GM18873 (cell line): ENCODE data around the gene CYP2D6.
"Not testable (repeated sequence)": the region's sequence is repeated elsewhere in the genome, so short reads cannot be mapped to it uniquely, and the experiment has no call there.

Source experiments
- ATAC-seq: cut with Tn5 transposase; IDR thresholded peaks from one replicate; pipeline ENCODE4 v1.9.1; 2021; ENCODE audit warnings: mild to moderate bottlenecking, moderate library complexity, moderate number of reproducible peaks; ENCODE audit not compliant: unreplicated experiment, low FRiP score

Gene CYP2D6

DNA sequence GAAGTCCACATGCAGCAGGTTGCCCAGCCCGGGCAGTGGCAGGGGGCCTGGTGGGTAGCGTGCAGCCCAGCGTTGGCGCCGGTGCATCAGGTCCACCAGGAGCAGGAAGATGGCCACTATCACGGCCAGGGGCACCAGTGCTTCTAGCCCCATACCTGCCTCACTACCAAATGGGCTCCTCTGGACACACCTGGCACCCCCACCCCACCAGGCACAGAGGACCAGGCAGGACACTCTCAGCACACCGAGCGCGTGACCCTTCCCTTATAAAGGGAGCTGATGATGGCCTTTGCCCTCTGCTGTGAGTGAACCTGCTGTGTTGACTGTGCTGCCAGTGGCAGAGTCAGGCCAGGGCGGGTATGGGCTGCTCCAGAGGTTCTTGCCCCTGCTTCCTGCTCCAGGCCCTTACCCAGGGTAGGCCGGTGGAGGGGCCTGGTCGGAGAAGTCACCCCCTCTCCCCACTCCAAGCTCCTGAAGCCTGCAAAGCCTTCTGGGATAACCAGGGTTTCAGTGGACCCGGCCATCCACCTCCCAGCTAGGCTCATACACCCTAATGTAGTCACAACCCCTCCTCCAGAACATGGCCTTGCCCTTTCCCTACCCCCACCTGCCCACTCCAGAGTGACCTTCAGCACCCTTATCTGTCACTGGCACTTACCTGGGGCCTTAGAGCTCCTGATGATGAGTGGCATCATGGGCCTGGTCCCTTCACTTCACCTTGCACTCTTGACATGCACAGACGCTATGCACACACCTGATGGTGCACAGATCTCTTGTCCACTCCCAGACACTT is at the start of gene CYP2D6:
TSS of gene CYP2D6 (minus strand) at position 172 of the 793 bp plus-strand sequence. CDS start at position 153, 19 bp downstream.
- ATAC-seq: not testable (repeated sequence)

DNA sequence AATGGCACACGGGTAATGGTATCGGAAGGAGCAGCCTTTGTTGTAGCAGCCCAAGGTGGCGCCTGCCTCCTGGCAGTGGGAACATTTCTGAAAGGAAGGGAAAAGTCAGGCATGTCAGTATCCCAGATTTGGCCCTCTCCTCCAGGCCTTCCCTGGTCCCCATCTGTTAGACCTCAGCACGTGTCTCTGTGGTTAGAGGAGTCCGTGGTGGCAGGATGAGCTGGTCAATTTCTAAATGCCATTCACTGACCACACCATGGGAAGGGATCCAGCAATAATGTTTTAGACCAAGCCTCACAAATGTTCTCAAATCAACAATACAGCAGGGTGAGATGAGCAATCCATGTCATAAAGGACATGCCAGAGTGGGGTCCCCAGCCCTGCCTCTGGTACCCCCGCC is 49.0 kb upstream of the CYP2D6 start:
- ATAC-seq: no peak

DNA sequence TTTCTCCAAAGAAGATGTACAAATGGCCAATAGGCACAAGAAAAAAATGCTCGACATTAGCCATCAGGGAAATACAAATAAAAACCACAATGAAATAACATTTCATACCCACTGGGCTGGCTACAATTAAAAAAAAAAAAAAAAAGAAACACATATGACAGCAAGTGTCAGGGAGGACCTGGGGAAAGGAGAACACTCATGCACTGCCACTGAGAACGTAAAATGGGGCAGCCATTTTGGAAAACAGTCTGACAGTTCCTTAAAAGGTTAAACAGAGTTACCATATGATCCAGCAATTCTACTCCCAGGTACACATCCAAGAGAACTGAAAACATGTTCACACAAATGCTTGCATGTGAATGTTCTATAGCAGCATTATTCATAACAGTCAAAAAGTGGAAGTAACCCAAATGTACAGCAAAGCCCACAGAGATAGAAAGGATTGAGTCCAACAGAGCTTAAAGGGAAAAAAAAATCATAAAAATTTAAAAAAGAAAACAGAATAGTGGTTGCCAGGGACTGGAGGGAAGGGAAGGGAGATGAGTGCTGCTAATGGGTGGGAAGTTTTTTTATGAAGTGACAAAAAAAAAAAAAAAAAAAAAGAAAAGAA is 48.4 kb upstream of the CYP2D6 start:
- ATAC-seq: no peak

DNA sequence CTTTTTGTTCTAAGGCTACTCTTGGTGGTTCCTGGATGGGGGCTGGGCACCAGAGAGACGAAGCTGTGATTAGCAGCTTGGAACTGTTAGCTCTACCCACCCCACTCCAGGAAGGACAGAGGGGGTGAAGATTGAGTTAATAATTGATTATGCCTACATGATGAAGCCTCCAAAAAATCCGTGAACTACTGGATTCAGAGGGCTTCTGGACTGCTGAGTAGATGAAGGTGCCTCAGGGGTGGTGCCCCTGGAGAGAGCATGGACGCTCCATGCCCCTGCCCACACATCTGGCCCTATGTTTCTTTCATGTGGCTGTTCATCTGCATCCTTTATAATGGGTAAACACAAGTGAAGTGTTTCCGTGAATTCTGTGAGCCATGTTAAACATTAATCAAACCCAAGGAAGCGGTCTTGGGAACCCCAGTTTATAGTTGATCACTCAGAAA is 47.3 kb upstream of the CYP2D6 start:
- no peak for ATAC-seq

DNA sequence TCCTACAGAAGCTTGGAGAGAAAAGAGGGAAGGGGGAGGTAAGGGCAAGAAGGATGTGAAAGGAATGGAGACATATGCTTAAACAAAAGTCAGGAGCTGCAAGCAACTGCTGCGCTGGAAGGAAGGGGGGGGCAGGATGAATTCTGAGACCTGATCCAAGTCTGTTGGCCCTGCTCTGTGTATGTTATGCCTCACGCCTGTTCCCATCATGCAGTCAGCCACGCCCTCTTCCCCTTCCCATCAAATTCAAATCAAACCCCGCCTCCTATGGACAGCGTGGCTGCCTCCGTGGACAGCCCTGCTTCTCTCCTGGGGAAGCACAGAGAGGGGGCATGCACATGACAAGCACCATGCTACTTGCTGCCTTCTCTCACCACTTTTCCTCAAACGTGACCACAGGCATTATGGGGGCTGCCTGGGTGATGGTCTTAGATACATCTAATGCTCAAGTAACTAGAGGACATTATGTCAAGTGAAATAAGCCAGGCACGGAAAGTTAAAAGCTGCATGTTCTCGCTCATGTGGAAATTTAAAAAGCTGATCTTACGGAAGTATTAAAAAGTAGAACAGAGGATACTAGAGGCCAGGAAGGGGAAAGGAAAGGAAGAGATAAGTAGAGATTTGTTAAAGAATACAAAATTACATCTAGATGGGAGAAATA is 45.8 kb upstream of the CYP2D6 start:
- ATAC-seq: no peak

DNA sequence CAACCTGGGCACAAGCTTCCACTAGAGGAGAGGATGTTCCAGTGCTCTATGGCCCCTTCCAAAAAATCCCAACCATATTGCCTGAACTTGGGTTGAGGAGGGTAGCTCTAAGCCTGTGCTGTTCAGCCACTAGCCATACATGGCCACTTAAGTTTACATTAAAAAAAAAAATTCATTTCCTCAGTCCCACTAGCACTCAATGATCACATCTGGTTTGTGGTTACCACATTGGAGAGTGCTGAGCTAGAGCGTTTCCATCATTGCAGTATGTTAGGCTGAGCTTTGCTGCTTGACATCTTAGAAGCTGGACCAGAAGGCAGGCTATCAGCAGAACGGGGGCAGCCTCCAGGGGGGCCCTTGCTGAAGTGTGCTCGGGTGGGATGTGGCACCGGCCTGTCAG is 43.5 kb upstream of the CYP2D6 start:
- no peak for ATAC-seq

DNA sequence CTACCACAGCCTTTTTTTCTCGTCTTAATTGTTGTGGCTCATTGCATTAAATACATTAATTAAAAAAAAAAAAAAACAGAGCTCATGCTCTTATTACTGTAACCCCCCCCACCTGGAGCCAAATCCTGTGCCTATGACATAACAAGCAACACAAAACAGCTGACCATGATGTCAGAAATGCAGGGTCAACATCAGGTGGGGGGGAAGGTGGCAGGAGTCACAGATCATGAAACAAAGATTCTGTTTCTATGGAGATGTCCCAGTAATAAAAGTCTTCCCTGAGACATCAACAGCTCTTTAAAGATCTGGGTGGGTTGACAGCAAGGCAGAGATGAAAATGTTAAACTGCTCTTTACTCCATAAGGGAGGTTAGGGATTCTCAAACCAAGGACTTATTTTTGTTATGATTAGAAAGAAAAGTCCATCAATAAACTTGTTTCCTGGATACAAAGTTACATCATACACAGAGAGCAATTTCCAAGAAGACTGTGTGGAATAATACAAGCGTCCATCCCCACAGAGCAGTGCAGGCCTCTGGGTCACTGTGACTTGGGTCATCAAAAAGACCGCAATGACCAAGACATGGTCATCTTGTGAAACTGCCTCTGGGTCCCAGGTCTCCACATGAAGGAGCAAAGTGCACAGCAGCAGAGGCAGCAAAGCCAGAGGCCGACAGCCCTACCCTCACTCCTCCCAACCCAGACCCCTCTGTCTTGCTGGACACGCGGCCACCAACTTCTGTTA is 42.7 kb upstream of the CYP2D6 start:
- ATAC-seq: no peak

DNA sequence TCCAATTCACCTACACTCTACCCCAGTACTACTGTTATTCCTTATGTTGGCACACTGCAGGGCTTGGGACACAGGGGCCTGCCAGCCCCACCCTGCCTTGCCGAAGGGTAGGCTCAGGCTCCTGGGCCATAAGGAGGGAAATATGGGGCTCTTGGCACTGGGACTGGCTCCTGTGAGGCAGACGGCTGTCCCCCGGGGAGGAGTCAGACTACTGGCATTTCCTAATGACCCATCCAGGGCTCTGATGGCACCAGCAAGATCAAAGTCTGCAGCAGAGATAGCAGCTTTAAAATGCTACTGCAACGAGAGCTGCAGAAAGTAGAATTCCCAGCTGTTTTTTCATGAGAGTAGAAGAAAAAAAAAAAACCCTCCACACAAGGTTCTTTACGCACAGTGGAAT is 42.2 kb upstream of the CYP2D6 start:
- no peak for ATAC-seq

DNA sequence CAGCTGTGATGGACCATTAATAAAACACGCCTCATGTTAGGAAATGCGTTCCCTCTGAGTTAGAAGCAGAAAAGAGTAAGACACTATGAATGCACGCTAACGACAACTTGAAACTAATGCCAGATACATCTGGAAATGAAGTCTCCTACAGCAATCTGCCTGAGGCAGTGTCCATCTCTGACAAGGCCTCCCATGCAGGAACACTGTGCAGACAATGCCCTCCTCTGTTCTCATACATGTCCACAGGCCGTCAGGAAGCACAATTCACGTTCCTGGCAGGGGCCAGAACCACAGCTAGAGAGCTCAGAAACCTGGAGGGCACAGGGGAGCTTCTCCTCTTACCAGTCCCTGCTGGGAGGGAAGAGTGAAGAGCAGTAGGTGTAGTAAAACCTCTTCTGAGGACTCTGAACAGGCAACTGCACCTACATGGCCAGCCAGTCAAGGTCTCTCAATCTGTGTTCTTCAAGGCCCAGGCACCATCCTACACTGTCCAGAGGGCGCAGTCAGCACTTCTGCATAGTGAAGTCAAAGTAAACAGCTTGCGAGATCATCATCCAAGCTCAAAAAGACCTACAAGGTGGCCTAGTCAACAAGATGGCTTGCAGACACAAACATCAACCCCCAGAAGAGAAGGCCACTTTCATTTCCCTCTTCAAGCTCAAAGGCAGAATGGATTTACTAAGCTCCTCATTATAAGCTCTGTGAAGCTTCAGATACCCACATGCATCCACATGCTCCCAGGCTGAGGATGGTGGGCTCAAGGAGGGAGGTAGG is 41.5 kb upstream of the CYP2D6 start:
- ATAC-seq: no peak

DNA sequence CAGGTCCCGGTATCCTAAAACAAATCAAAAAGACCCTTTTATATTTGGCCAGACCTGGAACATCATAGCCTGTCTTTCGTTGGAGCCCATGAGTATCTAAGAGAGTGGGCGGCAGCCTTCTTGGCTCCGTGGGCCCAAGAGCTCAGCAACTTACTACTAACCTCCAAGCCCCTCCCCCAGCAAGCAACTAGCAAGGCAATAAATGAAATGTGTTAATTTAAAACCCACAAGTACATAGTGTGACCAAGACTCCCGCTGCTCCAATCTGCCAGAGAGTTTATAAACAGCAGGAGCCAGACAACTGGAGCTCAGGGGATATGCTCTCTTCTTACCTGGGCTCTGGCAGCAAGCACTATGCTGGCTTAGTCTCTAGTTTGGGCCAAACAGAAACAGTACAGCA is 40.8 kb upstream of the CYP2D6 start:
- ATAC-seq: no peak

DNA sequence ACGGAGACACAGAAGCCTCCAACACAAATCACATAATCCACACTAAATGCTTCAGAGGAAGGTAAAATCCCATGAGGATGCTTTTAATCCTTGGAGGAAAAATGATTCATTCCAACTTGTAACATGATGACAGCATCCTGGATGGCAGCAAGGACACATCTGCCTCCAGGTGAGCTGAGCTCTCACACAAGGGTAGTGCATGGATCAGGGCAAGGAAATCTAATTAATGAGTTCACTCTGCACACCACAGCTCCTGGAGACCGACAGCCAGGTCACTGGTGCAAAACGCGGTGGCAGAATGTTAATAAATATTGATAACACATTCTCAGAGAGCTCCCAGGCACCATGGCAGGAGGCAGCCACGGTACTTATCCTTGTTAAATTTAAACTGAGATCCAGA is 40.3 kb upstream of the CYP2D6 start:
- no peak for ATAC-seq

DNA sequence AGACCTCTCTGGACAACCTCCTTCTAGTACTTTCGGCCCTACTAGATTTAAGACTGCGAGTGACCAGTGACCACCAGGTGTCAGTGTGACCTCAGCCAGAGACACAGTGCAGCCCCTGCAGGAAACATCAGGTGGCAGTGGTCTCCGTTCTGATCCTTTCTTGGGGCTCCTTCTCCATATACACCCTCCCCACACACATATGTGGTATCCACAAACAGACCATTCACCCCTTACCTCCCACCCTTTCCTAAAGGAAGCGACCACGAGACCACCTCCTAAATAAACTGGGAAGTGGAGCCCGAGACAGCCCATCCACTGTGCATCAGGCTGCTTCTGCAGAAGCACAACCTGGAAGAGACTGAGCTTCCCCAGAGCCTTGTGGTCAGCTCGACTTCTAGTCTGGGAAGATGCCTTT is 38.5 kb upstream of the CYP2D6 start:
- no peak for ATAC-seq

DNA sequence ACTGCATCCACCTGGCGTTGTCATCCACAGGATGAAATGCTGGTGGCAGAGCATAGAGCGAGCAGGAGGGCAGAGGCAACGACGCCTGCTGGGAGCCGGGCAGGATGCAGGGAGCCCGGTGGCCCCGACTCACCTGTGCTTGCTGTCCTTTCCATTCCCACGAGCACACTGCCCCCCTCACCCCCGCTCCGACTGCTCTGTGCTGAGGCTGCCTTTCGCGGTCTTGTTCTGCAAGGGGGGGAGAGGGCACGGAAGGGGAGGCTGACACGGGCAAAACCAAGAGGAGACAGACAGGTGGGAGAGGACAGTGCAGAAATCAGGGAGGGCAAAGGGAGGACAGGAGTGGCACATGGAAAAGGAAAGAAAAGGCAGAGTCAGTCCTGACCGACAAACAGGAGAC is 37.9 kb upstream of the CYP2D6 start:
- no peak for ATAC-seq

DNA sequence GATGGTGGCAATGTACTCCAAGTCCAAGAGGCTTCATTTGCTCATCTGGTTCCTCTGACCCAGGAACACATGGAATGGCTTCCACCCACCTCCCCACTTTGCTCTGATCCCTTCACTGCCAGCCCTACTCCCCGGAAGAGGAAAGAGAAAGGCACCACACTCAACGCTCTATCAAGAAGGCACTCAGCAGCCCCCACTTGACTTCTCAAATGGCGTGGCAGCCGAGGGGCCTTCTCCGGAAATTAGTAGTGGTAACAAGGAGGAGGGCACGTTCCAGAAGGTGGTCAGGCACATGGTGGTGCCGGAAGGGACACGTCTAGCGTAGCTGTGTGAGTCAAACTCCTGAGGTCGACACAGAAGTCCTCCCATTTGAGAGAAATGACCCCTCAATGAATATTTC is 36.5 kb upstream of the CYP2D6 start:
- no peak for ATAC-seq

DNA sequence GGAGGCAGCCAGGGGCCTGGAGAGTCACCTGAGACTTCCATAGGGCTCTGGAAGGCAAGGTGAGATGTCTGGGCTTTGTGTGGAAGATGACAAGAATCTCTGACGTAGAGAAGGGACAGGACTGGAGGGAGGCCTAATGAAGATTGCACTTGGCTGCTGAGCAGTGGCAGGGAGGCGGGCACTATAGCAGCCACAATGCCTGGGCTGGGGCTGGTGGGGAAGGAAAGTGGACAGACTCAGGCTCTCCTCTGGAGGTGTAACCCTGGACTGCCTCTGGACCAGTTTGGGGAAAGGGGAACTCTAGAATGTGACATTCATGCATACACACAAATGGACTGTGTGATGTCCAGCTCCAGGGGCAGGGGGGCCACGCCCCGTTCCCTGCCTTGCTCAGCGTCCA is 34.3 kb upstream of the CYP2D6 start:
- ATAC-seq: no peak

DNA sequence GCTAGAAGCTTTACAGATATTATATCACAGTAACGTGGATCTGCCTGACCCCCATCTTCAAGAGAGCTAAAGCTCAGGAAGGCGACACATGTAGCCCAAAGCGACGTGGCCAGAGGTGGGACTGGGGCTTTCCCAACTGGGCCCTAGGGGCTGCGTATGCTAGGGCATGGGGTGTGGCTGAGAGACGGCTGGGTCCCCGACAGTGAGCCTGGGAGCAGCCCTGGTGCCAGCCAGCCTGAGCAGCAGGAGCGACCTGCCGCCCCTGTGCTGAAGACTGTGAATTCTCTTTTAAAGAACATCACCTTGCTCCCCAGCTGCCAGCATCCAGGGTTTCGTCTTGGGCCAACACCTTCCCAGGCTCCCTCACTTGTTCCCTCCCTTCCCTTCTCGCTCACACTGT is 32.9 kb upstream of the CYP2D6 start:
- no peak for ATAC-seq

DNA sequence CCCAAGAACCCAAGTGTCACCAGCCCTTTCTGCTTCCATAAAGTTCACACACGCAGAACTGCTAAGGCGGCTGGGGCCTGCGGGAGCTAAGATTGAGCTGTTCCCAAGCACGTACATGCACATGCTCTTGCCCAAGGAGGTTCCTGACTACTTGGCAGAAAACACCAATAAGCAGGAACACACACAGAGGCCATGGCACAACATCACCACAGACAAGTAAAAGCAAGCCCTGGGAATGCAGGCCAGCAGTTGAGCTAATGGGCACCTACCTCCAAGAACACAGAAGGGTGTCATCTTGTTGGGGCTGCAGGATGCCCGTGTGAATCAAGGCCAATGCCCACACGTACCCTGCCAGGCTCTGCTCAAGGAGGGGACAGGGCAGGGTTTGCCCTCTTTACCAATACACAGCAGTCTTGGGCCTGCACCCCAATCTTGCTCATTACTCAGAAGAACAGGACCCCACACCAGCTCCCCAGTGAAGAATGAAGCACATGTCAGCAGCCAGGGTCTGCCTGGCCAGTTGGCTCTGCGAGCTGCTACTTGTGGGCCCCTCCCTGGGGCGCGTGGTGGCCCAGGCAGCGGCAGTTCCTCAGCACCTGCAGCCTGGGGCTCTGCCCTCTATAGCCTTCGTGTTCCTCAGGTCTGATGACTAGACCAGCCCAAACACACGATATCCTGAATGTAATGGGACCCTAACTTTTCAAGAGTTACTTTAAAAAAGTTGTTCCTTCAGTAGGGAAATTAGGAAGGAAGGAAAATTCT is 32.3 kb upstream of the CYP2D6 start:
- ATAC-seq: no peak

DNA sequence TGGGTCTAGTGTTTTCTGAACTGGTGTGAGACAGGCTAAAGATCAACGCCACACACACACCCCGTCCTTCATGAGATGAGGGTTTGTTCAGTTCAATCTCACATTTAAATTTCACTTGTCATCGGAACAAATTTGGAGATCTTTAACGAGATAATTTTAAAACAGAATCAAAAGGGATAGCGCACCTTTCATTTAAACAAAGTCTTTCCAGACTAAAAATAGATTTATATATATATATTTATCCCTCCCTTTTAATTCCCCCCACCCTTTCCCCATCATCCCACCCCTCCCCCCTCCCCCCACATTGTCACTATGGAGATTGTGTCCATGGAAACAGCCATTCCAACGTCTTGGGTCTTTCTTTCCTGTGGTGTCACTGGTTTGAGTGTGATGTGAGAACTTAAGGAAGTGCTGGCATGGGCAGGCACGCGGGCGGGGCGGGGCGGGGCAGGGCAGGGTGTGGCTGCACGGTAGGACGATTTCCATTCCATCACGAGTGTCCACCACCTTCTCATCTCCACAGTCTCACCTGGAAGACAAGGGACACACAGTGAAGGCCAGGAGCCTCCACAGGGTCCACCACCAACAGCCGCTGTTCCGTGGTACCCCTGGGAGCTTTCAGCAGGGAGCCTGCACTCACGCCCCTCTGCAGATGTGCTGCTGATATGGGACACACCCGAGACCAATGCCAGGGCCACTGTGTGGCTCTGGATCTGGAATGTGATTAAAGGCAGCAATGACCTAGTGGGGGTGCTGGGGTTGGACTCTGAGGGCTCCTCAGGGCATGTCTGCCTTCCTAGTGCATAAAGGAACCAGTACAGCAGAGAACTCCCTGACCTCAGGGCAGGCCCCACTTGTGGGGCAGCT is 30.5 kb upstream of the CYP2D6 start:
- no peak for ATAC-seq

DNA sequence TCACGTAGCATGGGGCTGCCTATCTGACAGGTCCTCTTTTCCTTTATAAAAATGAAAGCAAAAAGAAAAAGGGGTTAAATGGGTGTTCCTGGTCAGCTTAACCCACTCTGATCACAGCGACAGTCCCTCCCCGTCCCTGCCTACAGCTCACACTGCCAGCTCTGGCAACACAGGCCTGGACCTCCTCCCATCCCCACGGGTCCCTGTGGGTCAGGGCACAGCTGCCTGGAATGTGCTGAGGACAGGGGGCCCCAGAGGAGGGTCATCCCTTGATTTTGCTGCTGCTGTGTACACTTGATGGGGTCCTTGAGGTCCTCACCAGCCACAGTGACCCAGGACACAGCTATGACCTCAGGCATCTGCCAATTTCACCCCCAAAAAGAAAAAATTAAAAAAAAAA is 29.6 kb upstream of the CYP2D6 start:
- no peak for ATAC-seq
